Measurements from ENCODE around the gene CENPS.

DNA sequence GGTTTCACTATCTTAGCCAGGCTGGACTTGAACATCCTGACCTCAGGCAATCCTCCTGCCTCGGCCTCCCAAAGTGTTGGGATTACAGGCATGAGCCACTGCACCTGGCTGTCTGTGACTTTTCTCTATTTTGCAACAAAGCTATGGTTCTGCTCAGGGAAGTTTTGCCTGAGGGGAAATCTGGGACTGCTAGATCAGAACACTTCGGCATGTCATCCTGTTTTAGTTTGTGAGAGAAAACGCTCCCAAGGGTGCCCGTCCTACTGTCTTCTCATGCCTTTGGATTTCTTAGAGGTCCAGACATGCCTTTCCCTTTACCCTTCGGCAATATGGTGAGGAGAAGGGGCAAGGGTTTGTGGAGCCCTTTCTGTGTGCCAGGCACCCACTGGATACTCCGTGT lies 14.0 kb downstream of the CENPS start:
- no peak for TF ChIP-seq MAFK (IDR thresholded peaks at IDR 0.05; ENCODE audit: low read depth, low read length)
- TF ChIP-seq CEBPB (IDR thresholded peaks at IDR 0.05; ENCODE audit: low read depth, low read length), result no peak
- TF ChIP-seq, protein P1, sequence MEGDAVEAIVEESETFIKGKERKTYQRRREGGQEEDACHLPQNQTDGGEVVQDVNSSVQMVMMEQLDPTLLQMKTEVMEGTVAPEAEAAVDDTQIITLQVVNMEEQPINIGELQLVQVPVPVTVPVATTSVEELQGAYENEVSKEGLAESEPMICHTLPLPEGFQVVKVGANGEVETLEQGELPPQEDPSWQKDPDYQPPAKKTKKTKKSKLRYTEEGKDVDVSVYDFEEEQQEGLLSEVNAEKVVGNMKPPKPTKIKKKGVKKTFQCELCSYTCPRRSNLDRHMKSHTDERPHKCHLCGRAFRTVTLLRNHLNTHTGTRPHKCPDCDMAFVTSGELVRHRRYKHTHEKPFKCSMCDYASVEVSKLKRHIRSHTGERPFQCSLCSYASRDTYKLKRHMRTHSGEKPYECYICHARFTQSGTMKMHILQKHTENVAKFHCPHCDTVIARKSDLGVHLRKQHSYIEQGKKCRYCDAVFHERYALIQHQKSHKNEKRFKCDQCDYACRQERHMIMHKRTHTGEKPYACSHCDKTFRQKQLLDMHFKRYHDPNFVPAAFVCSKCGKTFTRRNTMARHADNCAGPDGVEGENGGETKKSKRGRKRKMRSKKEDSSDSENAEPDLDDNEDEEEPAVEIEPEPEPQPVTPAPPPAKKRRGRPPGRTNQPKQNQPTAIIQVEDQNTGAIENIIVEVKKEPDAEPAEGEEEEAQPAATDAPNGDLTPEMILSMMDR (IDR thresholded peaks at IDR 0.05; ENCODE audit: control extremely low read depth in 1 of 3, insufficient read depth in 1 of 3, low read depth in 1 of 3, low read length in 3 of 3), result no peak
- no peak for TF ChIP-seq JUN (IDR thresholded peaks at IDR 0.05; ENCODE audit: low read depth, low read length)
- TF ChIP-seq RNF2 (IDR thresholded peaks at IDR 0.05; ENCODE audit: borderline replicate concordance, low read depth, low read length, missing control alignments, poor library complexity, severe bottlenecking), result no peak
- no peak for TF ChIP-seq TAF1 (IDR thresholded peaks at IDR 0.05; ENCODE audit: low read depth, low read length)
- no peak for TF ChIP-seq RXRA (IDR thresholded peaks at IDR 0.05; ENCODE audit: insufficient read depth, low read depth, low read length)

Measured in H1 (cell line).